CD8-positive, alpha-beta memory T cell (primary cell): ENCODE results near the gene POLR1G. TPM values are rescaled to one million over a fixed set of nuclear protein-coding genes. Genes with fewer than 3 reads are reported as not detected.

ENCODE experiments used
- CTCF ChIA-PET: fragments of 350-600 bp; sonication (Branson Sonifier 250); formaldehyde crosslinking; loops from one replicate; lab custom pipeline; 2021; ENCODE audit warnings: antibody characterized with exemption; lab: Charles Lee
- POLR2A ChIA-PET: fragments of 350-600 bp; sonication (Branson Sonifier 250); formaldehyde crosslinking; loops from one replicate; lab custom pipeline; 2021; ENCODE audit warnings: antibody characterized with exemption; lab: Charles Lee
- DNase-seq, 5 donors: peaks; one replicate each; pipeline versions ENCODE4 v3.0.0 to v3.0.0-alpha.2; 2020 to 2022; ENCODE audit warnings: mixed read lengths in 1 of 5
- H3K27ac ChIP-seq: one replicate; pipeline ENCODE4 v1.7.0; 2013; ENCODE audit warnings: low read depth, mild to moderate bottlenecking, low read length, moderate library complexity
- H3K27me3 ChIP-seq: 2 replicates; pipeline ENCODE4 v1.7.0; 2013; ENCODE audit warnings: low read length, mild to moderate bottlenecking; ENCODE audit not compliant: insufficient read depth, poor library complexity, severe bottlenecking
- H3K36me3 ChIP-seq: 2 replicates; pipeline ENCODE4 v1.7.0; 2013; ENCODE audit warnings: mild to moderate bottlenecking, low read length, moderate library complexity; ENCODE audit not compliant: insufficient read depth
- H3K4me1 ChIP-seq: 2 replicates; pipeline ENCODE4 v1.7.0; 2013; ENCODE audit warnings: mild to moderate bottlenecking, low read length, moderate library complexity; ENCODE audit not compliant: insufficient read depth
- H3K4me3 ChIP-seq: 2 replicates; pipeline ENCODE4 v1.7.0; 2013; ENCODE audit warnings: mild to moderate bottlenecking, low read length
- H3K9me3 ChIP-seq: 2 replicates; pipeline ENCODE4 v1.7.0; 2013; ENCODE audit warnings: mild to moderate bottlenecking, low read length
- H3K27ac Mint-ChIP-seq, 8 donors: one replicate each; pipeline ENCODE4 v1.8.0; 2020 to 2021; ENCODE audit warnings: mixed read lengths in 8 of 8, mild to moderate bottlenecking in 6 of 8, inconsistent platforms in 3 of 8, moderate library complexity in 3 of 8
- H3K27me3 Mint-ChIP-seq, 2 donors: one replicate each; pipeline ENCODE4 v1.8.0; 2020 to 2021; ENCODE audit warnings: mixed read lengths in 2 of 2, mild to moderate bottlenecking in 1 of 2, moderate library complexity in 1 of 2
- H3K36me3 Mint-ChIP-seq, 3 donors: one replicate each; pipeline ENCODE4 v1.8.0; 2020 to 2021; ENCODE audit warnings: mixed read lengths in 3 of 3, inconsistent platforms in 1 of 3, mild to moderate bottlenecking in 1 of 3
- H3K4me1 Mint-ChIP-seq, 3 donors: one replicate each; pipeline ENCODE4 v1.8.0; 2020 to 2021; ENCODE audit warnings: mixed read lengths in 3 of 3, inconsistent platforms in 1 of 3, mild to moderate bottlenecking in 1 of 3
- H3K4me3 Mint-ChIP-seq, 7 donors: one replicate each; pipeline ENCODE4 v1.8.0; 2020 to 2021; ENCODE audit warnings: mixed read lengths in 7 of 7, mild to moderate bottlenecking in 6 of 7, moderate library complexity in 4 of 7, inconsistent platforms in 2 of 7
- H3K9me3 Mint-ChIP-seq, 5 donors: one replicate each; pipeline ENCODE4 v1.8.0; 2020 to 2022; ENCODE audit warnings: mixed read lengths in 5 of 5, mild to moderate bottlenecking in 3 of 5, moderate library complexity in 2 of 5, inconsistent platforms in 1 of 5
- polyA plus RNA-seq: library from polyadenylated mRNA; unstranded; fragments of 300-500 nt; fragmentation: Illumina TruSeq; gene quantifications from one replicate; pipeline ENCODE4 v1.2.3, GENCODE V29; 2021
- total RNA-seq, 2 experiments: library from RNA; stranded (reverse); gene quantifications; one replicate each; pipeline ENCODE4 v1.2.3, GENCODE V29; 2021

Gene POLR1G
- total and polyA plus RNA-seq, 3 experiments from 2014 or later, result 2.2 to 27.4 (median 26.5) TPM

DNA sequence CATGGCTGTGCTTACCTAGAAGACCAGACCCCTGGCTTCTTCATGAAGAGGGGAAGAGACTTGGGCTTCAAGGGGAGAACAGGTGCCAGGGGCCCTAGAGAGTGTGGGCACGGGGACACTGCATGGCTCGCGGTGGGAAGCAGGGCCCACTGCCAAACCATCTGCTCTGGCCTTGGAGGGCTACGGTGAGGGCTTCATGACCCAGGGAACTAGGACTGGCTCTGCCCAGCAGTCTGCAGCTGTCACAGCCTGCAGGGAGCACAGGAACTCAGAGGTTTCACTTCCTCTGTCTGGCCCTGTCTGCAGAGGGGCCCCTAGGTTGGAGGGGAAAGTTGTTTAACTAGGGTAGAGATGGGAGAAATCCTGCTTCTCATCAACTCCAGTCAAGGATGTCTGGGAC is 13.0 kb downstream of the POLR1G start:
- Mint-ChIP-seq H3K4me3 (peak overlapping the region in 1 of 7 donors; percentile 6), H3K27ac (peak overlapping the region in 2 of 8 donors; percentile 56 to 75), H3K9me3 (no peaks in the 10 kb centered on the region), H3K36me3 (peaks cover 0 to 65% (median 2%) of the 10 kb centered on the region in 3 donors), H3K4me1 (peaks cover 28 to 46% (median 32%) of the 10 kb centered on the region in 3 donors), H3K27me3 (no peaks in the 10 kb centered on the region)
- no peak overlapping the region for H3K27ac ChIP-seq
- no peaks in the 10 kb centered on the region for H3K27me3 ChIP-seq
- no peak overlapping the region for H3K4me3 ChIP-seq
- no peaks in the 10 kb centered on the region for H3K9me3 ChIP-seq
- ChIA-PET POLR2A (no interaction called here), CTCF (no interaction called here)
- peaks cover 21% of the 10 kb centered on the region for H3K4me1 ChIP-seq
- DNase-seq, result no peak
- H3K36me3 ChIP-seq, result peaks cover 13% of the 10 kb centered on the region

DNA sequence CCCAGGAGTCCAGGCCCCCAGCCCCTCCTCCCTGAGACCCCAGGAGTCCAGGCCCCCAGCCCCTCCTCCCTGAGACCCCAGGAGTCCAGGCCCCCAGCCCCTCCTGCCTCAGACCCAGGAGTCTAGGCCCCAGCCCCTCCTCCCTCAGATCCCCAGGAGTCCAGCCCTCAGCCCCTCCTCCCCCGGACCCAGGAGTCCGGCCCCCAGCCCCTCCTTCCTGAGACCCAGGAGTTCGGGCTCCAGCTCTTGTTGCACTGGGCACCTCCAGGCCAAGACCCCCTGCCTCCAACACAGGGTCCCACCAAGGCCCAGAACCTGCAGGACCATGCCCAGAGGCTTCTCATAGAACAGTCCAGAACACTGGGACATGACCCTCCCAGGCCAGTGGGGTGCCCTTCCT is 13.5 kb downstream of the POLR1G start:
- H3K27me3 Mint-ChIP-seq, result no peaks in the 10 kb centered on the region
- H3K4me1 ChIP-seq, result peaks cover 24% of the 10 kb centered on the region
- peak overlapping the region in 1 of 7 donors; percentile 27 for H3K4me3 Mint-ChIP-seq
- H3K4me3 ChIP-seq, result no peak overlapping the region
- H3K4me1 Mint-ChIP-seq, result peaks cover 31 to 50% (median 35%) of the 10 kb centered on the region in 3 donors
- CTCF ChIA-PET, result no interaction called here
- H3K27me3 ChIP-seq, result no peaks in the 10 kb centered on the region
- H3K27ac ChIP-seq, result no peak overlapping the region
- no peaks in the 10 kb centered on the region for H3K9me3 Mint-ChIP-seq
- H3K36me3 ChIP-seq, result peaks cover 10% of the 10 kb centered on the region
- no peak overlapping the region for H3K27ac Mint-ChIP-seq
- POLR2A ChIA-PET, result no interaction called here
- no peaks in the 10 kb centered on the region for H3K9me3 ChIP-seq
- H3K36me3 Mint-ChIP-seq, result peaks cover 0 to 60% (median 2%) of the 10 kb centered on the region in 3 donors
- no peak for DNase-seq

DNA sequence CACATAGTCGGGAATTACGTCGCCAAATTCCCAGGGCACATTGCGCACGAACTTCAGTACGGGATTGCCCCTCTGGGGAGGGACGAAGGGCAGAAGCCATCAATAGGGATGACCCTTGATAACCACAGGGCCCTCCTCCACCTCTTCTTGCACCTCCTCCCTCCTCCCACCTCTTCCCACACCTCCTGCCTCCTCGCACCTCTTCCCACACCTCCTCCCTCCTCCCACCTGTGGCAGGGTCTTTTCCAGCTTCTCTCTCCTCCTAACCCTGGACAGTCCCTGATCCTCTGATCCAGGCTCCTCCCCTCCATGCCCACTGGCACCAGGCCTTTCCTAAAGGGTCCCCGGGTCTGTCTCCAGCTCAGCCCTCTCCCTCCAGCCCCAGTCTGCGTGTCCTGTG is 13.9 kb downstream of the POLR1G start:
- no peak for DNase-seq
- Mint-ChIP-seq H3K36me3 (peaks cover 0 to 60% (median 2%) of the 10 kb centered on the region in 3 donors), H3K4me1 (peaks cover 31 to 50% (median 35%) of the 10 kb centered on the region in 3 donors), H3K27me3 (no peaks in the 10 kb centered on the region), H3K27ac (peak overlapping the region in 2 of 8 donors; percentile 47 to 65), H3K9me3 (no peaks in the 10 kb centered on the region), H3K4me3 (peak overlapping the region in 3 of 7 donors; percentile 13 to 36 (median 27))
- peaks cover 24% of the 10 kb centered on the region for H3K4me1 ChIP-seq
- no peak overlapping the region for H3K27ac ChIP-seq
- POLR2A ChIA-PET, result no interaction called here
- CTCF ChIA-PET, result no interaction called here
- H3K4me3 ChIP-seq, result no peak overlapping the region
- H3K9me3 ChIP-seq, result no peaks in the 10 kb centered on the region
- H3K27me3 ChIP-seq, result no peaks in the 10 kb centered on the region
- peaks cover 10% of the 10 kb centered on the region for H3K36me3 ChIP-seq

GRCh38 chr19:45420871-45421270 is 14.4 kb downstream of the POLR1G start:
- H3K9me3 ChIP-seq, result no peaks in the 10 kb centered on the region
- peaks cover 10% of the 10 kb centered on the region for H3K36me3 ChIP-seq
- no peak overlapping the region for H3K27ac ChIP-seq
- no peaks in the 10 kb centered on the region for H3K27me3 ChIP-seq
- H3K4me1 Mint-ChIP-seq, result peaks cover 33 to 53% (median 35%) of the 10 kb centered on the region in 3 donors
- peaks cover 24% of the 10 kb centered on the region for H3K4me1 ChIP-seq
- no peak overlapping the region for H3K4me3 ChIP-seq
- peak overlapping the region in 2 of 7 donors; percentile 4 to 13 for H3K4me3 Mint-ChIP-seq
- H3K27me3 Mint-ChIP-seq, result no peaks in the 10 kb centered on the region
- CTCF ChIA-PET, result no interaction called here
- POLR2A ChIA-PET, result no interaction called here
- DNase-seq, result no peak
- peak overlapping the region in 3 of 8 donors; percentile 23 to 47 (median 29) for H3K27ac Mint-ChIP-seq
- H3K9me3 Mint-ChIP-seq, result no peaks in the 10 kb centered on the region
- H3K36me3 Mint-ChIP-seq, result peaks cover 0 to 56% (median 0%) of the 10 kb centered on the region in 3 donors

DNA sequence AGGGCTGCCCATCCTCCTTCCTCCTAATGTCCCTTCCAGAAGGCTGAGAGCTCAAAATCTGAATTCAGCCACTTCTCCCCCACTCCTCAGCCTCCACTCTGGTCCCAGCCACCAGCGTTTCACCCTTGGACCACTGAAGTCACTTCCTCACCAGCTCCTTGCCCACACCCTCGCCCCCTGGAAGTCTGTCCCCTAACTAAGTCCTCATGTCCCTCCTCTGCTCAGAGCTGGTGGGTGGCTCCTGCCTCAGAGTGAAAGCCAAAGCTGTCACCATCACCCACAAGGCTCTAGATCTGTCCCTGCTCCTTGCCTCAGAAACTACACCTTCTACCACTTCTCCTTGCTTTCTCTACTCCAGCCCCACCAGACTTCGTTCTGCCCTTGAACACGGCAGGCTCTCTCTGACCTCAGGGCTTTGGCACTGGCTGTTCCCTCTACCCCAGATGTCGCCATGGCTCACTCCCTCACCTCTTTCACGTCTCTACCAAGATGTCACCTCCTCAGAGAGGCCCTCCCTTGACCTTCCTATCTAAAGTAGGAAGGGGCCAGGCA is 15.6 kb downstream of the POLR1G start:
- H3K36me3 Mint-ChIP-seq, result peaks cover 0 to 47% (median 0%) of the 10 kb centered on the region in 3 donors
- H3K27ac ChIP-seq, result no peak overlapping the region
- H3K4me1 Mint-ChIP-seq, result peaks cover 33 to 56% (median 35%) of the 10 kb centered on the region in 3 donors
- CTCF ChIA-PET, result interaction anchor here (0.9 kb wide), 1 partner anchor 57 kb away, joined by 3 read pairs; no protein-coding TSS in a partner anchor
- no peaks in the 10 kb centered on the region for H3K27me3 Mint-ChIP-seq
- peak overlapping the region in 4 of 8 donors; percentile 1 to 45 (median 37) for H3K27ac Mint-ChIP-seq
- no peaks in the 10 kb centered on the region for H3K27me3 ChIP-seq
- H3K4me3 ChIP-seq, result no peak overlapping the region
- DNase-seq, result no peak
- POLR2A ChIA-PET, result no interaction called here
- H3K4me3 Mint-ChIP-seq, result peak overlapping the region; percentile 7 to 86 (median 49)
- no peaks in the 10 kb centered on the region for H3K9me3 Mint-ChIP-seq
- peaks cover 24% of the 10 kb centered on the region for H3K4me1 ChIP-seq
- peaks cover 10% of the 10 kb centered on the region for H3K36me3 ChIP-seq
- H3K9me3 ChIP-seq, result no peaks in the 10 kb centered on the region

- H3K4me3 ChIP-seq, result peak overlapping the region; percentile 80
- H3K36me3 ChIP-seq, result peaks cover 10% of the 10 kb centered on the region
- H3K4me1 Mint-ChIP-seq, result peaks cover 37 to 63% (median 41%) of the 10 kb centered on the region in 3 donors
- POLR2A ChIA-PET, result interaction anchor here (0.6 kb wide), 1 partner anchor 23 kb away, joined by 3 read pairs; no protein-coding TSS in a partner anchor
- H3K9me3 Mint-ChIP-seq, result no peaks in the 10 kb centered on the region
- H3K27me3 ChIP-seq, result no peaks in the 10 kb centered on the region
- peak overlapping the region; percentile 79 for H3K27ac ChIP-seq
- H3K27ac Mint-ChIP-seq, result peak overlapping the region; percentile 63 to 97 (median 92)
- peak in 2 of 5 donors; percentile 71 for DNase-seq
- peaks cover 24% of the 10 kb centered on the region for H3K4me1 ChIP-seq
- peaks cover 0 to 38% (median 0%) of the 10 kb centered on the region in 3 donors for H3K36me3 Mint-ChIP-seq
- CTCF ChIA-PET, result interaction anchor here (0.6 to 1.0 kb wide), 2 partner anchors 14 to 16 kb away, joined by 3 read pairs; no protein-coding TSS in a partner anchor
- peak overlapping the region; percentile 85 to 99 (median 91) for H3K4me3 Mint-ChIP-seq
- peaks cover 0 to 2% of the 10 kb centered on the region in 2 donors for H3K27me3 Mint-ChIP-seq
- H3K9me3 ChIP-seq, result no peaks in the 10 kb centered on the region
Observed at GRCh38 chr19:45423033-45423588, 16.7 kb downstream of the POLR1G start.

- POLR2A ChIA-PET, result interaction anchor here (0.8 to 1.3 kb wide), 3 partner anchors 16 to 218 kb away, joined by 3 to 5 read pairs (median 3); partner anchors contain the start of gene FOSB
- peaks cover 41 to 65% (median 46%) of the 10 kb centered on the region in 3 donors for H3K4me1 Mint-ChIP-seq
- peak within 1 kb of the TSS; percentile 85 to 99 (median 91) for H3K4me3 Mint-ChIP-seq
- H3K27me3 ChIP-seq, result no peaks in the 10 kb centered on the region
- peaks cover 0 to 33% (median 0%) of the 10 kb centered on the region in 3 donors for H3K36me3 Mint-ChIP-seq
- CTCF ChIA-PET, result interaction anchor here (1.0 to 9.1 kb wide), 4 partner anchors 15 to 62 kb away, joined by 3 to 75 read pairs (median 4); no protein-coding TSS in a partner anchor
- H3K36me3 ChIP-seq, result peaks cover 8% of the 10 kb centered on the region
- no peaks in the 10 kb centered on the region for H3K9me3 ChIP-seq
- no peaks in the 10 kb centered on the region for H3K9me3 Mint-ChIP-seq
- DNase-seq, result peak in 3 of 5 donors; percentile 81 to 88 (median 86)
- peak within 1 kb of the TSS; percentile 79 for H3K27ac ChIP-seq
- peak within 1 kb of the TSS; percentile 63 to 97 (median 92) for H3K27ac Mint-ChIP-seq
- H3K4me3 ChIP-seq, result peak within 1 kb of the TSS; percentile 80
- peaks cover 26% of the 10 kb centered on the region for H3K4me1 ChIP-seq
- H3K27me3 Mint-ChIP-seq, result peaks cover 0 to 2% of the 10 kb centered on the region in 2 donors
Observed at GRCh38 chr19:45423589-45424190, 17.2 kb downstream of the POLR1G start, which contains the start of gene ERCC1. ERCC1 (minus strand) TSS chr19:45423917; CDS start chr19:45423374, 543 bp downstream.
